Measurements from ENCODE around the gene LRRN3. TPM values are rescaled to one million over a fixed set of nuclear protein-coding genes. Genes with fewer than 3 reads are reported as not detected.

LRRN3 gene
- polyA plus RNA-seq, 2 of the 4 experiments (the other 2 are of a cell fraction): 0.05 to 0.06 TPM

GRCh38 chr7:111162692-111163091 lies 71.8 kb downstream of the LRRN3 start:
- WGBS (ENCODE audit: missing lambda C conversion rate): 81% methylated on average over 3 of the region's 3 CpGs
- POLR2A ChIA-PET: no interaction called here
- ATAC-seq: no peak
- Histone ChIP-seq H3K4me1 (0 out of 3 replicates have a peak, but pooled peaks cover 5% of the 10 kb centered on the region), H3K9me3 (no peaks in the 10 kb centered on the region), H3K27ac (no peak overlapping the region), H3K4me3 (no peak overlapping the region), H3K4me2 (no peak overlapping the region)
- TF ChIP-seq FOXS1 (CRISPR knock-in tag; IDR thresholded peaks at IDR 0.05): no peak
- TF ChIP-seq EHF (CRISPR knock-in tag; IDR thresholded peaks at IDR 0.05): no peak
- TF ChIP-seq HMGXB4 (CRISPR knock-in tag; IDR thresholded peaks at IDR 0.05; ENCODE audit: borderline replicate concordance): no peak
- no peak for TF ChIP-seq HES2 (IDR thresholded peaks at IDR 0.05)
- no peak for TF ChIP-seq CTCF (IDR thresholded peaks at IDR 0.05)
- no peak for TF ChIP-seq KDM1A (IDR thresholded peaks at IDR 0.05; ENCODE audit: low read depth)
- TF ChIP-seq POLR2A (IDR thresholded peaks at IDR 0.05; ENCODE audit: low read length): no peak
- no peak for TF ChIP-seq TP53 (CRISPR knock-in tag; IDR thresholded peaks at IDR 0.05)
- TF ChIP-seq PHF8 (IDR thresholded peaks at IDR 0.05; ENCODE audit: borderline replicate concordance, low read depth): no peak
- no peak for TF ChIP-seq MYC (IDR thresholded peaks at IDR 0.05; ENCODE audit: borderline replicate concordance, low read length)
- no peak for TF ChIP-seq ATOH8 (CRISPR knock-in tag; IDR thresholded peaks at IDR 0.05; ENCODE audit: low read depth)
- TF ChIP-seq BCL3 (IDR thresholded peaks at IDR 0.05): no peak
- no peak for TF ChIP-seq RAD21 (conservative IDR thresholded peaks at IDR 0.05 in 1 of 2, IDR thresholded peaks at IDR 0.05 in 1 of 2)
- no peak for TF ChIP-seq CHD4 (IDR thresholded peaks at IDR 0.05; ENCODE audit: borderline replicate concordance)
- no peak for TF ChIP-seq NPAS2 (CRISPR knock-in tag; IDR thresholded peaks at IDR 0.05; ENCODE audit: borderline replicate concordance)
- no peak for TF ChIP-seq HOXB5 (CRISPR knock-in tag; IDR thresholded peaks at IDR 0.05)
- TF ChIP-seq NFE2L2 (conservative IDR thresholded peaks at IDR 0.05; ENCODE audit: low read length): no peak
- TF ChIP-seq HEYL (CRISPR knock-in tag; IDR thresholded peaks at IDR 0.05): no peak
- TF ChIP-seq JUNB (IDR thresholded peaks at IDR 0.05): no peak
- no peak for TF ChIP-seq ZSCAN20 (CRISPR knock-in tag; IDR thresholded peaks at IDR 0.05)
- FAIRE-seq: no peak
- DNase-seq (ENCODE audit: low read depth in 1 of 2, low spot score in 1 of 2): no peak
- CTCF ChIA-PET: interaction anchor here (0.6 to 1.0 kb wide), 2 partner anchors 37 to 474 kb away, joined by 3 to 4 read pairs; no protein-coding TSS in a partner anchor

- ATAC-seq (no peak), DNase-seq (ENCODE audit: low read depth in 1 of 2, low spot score in 1 of 2) (no peak), FAIRE-seq (no peak)
- Histone ChIP-seq H3K27ac (no peak overlapping the region), H3K9me3 (no peaks in the 10 kb centered on the region), H3K4me3 (no peak overlapping the region), H3K4me1 (0 out of 3 replicates have a peak, but pooled peaks cover 5% of the 10 kb centered on the region), H3K4me2 (no peak overlapping the region)
- POLR2A ChIA-PET: no interaction called here
- CTCF ChIA-PET: interaction anchor here (1.1 kb wide), 2 partner anchors 9 to 72 kb away, joined by 3 read pairs; no protein-coding TSS in a partner anchor
- 96% methylated on average over 1 of the region's 1 CpG for WGBS (ENCODE audit: missing lambda C conversion rate)
- no peak for TF ChIP-seq TFCP2L1 (CRISPR knock-in tag; IDR thresholded peaks at IDR 0.05)
- no peak for TF ChIP-seq EP300 (IDR thresholded peaks at IDR 0.05)
- TF ChIP-seq HDAC2 (IDR thresholded peaks at IDR 0.05): no peak
- TF ChIP-seq HMGXB4 (CRISPR knock-in tag; IDR thresholded peaks at IDR 0.05; ENCODE audit: borderline replicate concordance): no peak
- no peak for TF ChIP-seq KDM1A (IDR thresholded peaks at IDR 0.05; ENCODE audit: low read depth)
- no peak for TF ChIP-seq JUNB (IDR thresholded peaks at IDR 0.05)
- TF ChIP-seq EHMT2 (IDR thresholded peaks at IDR 0.05; ENCODE audit: low read depth): no peak
- no peak for TF ChIP-seq MAZ (IDR thresholded peaks at IDR 0.05; ENCODE audit: borderline replicate concordance, low read depth, low read length)
- no peak for TF ChIP-seq E2F6 (IDR thresholded peaks at IDR 0.05; ENCODE audit: borderline replicate concordance, low read depth)
- no peak for TF ChIP-seq POLR2A (IDR thresholded peaks at IDR 0.05; ENCODE audit: low read length)
- TF ChIP-seq HEYL (CRISPR knock-in tag; IDR thresholded peaks at IDR 0.05): no peak
- TF ChIP-seq KDM5A (IDR thresholded peaks at IDR 0.05): no peak
- no peak for TF ChIP-seq MAX (IDR thresholded peaks at IDR 0.05)
- no peak for TF ChIP-seq MAFK (IDR thresholded peaks at IDR 0.05; ENCODE audit: partially characterized antibody)
- TF ChIP-seq CHD2 (IDR thresholded peaks at IDR 0.05; ENCODE audit: low read length, partially characterized antibody): no peak
Measured at GRCh38 chr7:111164442-111164841, 73.5 kb downstream of the LRRN3 start.
